ENCODE measurements around the gene PNPLA3.
A peak's percentile ranks its signal among the peaks of the same experiment; 100 is the strongest.

The PNPLA3 gene

GRCh38 chr22:43924877-43925276, 1.3 kb downstream of the PNPLA3 start:
- no peak for DNase-seq

GRCh38 chr22:43925433-43926348, 2.1 kb downstream of the PNPLA3 start:
- DNase-seq, result peak; percentile 21 to 24

GRCh38 chr22:43926349-43926710, 2.7 kb downstream of the PNPLA3 start:
- DNase-seq, result no peak

- no peak for DNase-seq
Measured at GRCh38 chr22:43928468-43928867, 4.9 kb downstream of the PNPLA3 start.

- no peak for DNase-seq
Measured at GRCh38 chr22:43928908-43929307, 5.3 kb downstream of the PNPLA3 start.

GRCh38 chr22:43931771-43932170, 8.2 kb downstream of the PNPLA3 start:
- no peak for DNase-seq

- DNase-seq, result no peak
Measured at GRCh38 chr22:43941449-43941848, 17.8 kb downstream of the PNPLA3 start.

GRCh38 chr22:43944670-43945430, 21.2 kb downstream of the PNPLA3 start:
- no peak for DNase-seq

GRCh38 chr22:43945632-43946383, 22.2 kb downstream of the PNPLA3 start:
- DNase-seq, result peak in 1 of 2 experiments; percentile 15

GRCh38 chr22:43946384-43946667, 22.7 kb downstream of the PNPLA3 start:
- DNase-seq, result no peak

GRCh38 chr22:43948836-43949406, 25.3 kb downstream of the PNPLA3 start:
- DNase-seq, result no peak

- no peak for DNase-seq
Measured at GRCh38 chr22:43951391-43951790, 27.8 kb downstream of the PNPLA3 start.

- DNase-seq, result no peak
Measured at GRCh38 chr22:43951966-43952365, 28.4 kb downstream of the PNPLA3 start.

GRCh38 chr22:43953988-43954785, 30.6 kb downstream of the PNPLA3 start:
- no peak for DNase-seq

- DNase-seq, result peak; percentile 81 to 90
Measured at GRCh38 chr22:43955040-43955882, 31.7 kb downstream of the PNPLA3 start, which contains the start of gene SAMM50. Gene SAMM50, plus strand, starts transcription at chr22:43955442. Its CDS starts 136 bp downstream, at chr22:43955578.

GRCh38 chr22:43955883-43956782, 32.5 kb downstream of the PNPLA3 start:
- peak in 1 of 2 experiments; percentile 2 for DNase-seq

- DNase-seq, result peak in 1 of 2 experiments; percentile 14
Measured at GRCh38 chr22:43956805-43957463, 33.3 kb downstream of the PNPLA3 start.

- no peak for DNase-seq
Measured at GRCh38 chr22:43957871-43958270, 34.3 kb downstream of the PNPLA3 start.

GRCh38 chr22:43964314-43964857, 40.8 kb downstream of the PNPLA3 start:
- no peak for DNase-seq

All from NCI-H2081 (cell line).